SK-N-SH (cell line): ENCODE measurements around the gene TFR2. TPM values are rescaled to one million over a fixed set of nuclear protein-coding genes. Genes with fewer than 3 reads are reported as not detected.

Source experiments
- CTCF ChIA-PET: fragments of 300-600, 350-600 bp; formaldehyde crosslinking; extraction: SDS; loops from one replicate; lab custom pipeline; 2021; lab: Yijun Ruan, JAX
- POLR2A ChIA-PET: fragments of 350-600 bp; sonication (Branson Sonifier 250); formaldehyde crosslinking; extraction: SDS; loops from one replicate; lab custom pipeline; 2020; ENCODE audit warnings: antibody characterized with exemption, inconsistent platforms; lab: Yijun Ruan, JAX
- DNase-seq: peaks from one replicate; pipeline ENCODE4 v3.0.0; 2012
- H2AFZ ChIP-seq: fragments of 200-600 bp; sonication (generic); 2 replicates; pipeline ENCODE4 v1.8.1; 2016; ENCODE audit warnings: antibody characterized with exemption, mild to moderate bottlenecking, low read depth
- H3F3A ChIP-seq: fragments of 200-600 bp; sonication (generic); replicated peaks from 2 replicates; pipeline ENCODE3; 2016; ENCODE audit warnings: antibody characterized with exemption, mild to moderate bottlenecking; ENCODE audit not compliant: insufficient read depth
- H3K27ac ChIP-seq, 2 experiments: fragments of 200-500 bp in 1 of 2; fragments of 200-600 bp in 1 of 2; sonication (Bioruptor generic) in 1 of 2; sonication (generic), shearing (Covaris generic) in 1 of 2; 2 replicates each; pipeline versions ENCODE4 v1.5.1 to v1.6.1; 2014 to 2016; ENCODE audit warnings: low read depth in 2 of 2, inconsistent platforms in 1 of 2, low read length in 1 of 2, mild to moderate bottlenecking in 1 of 2, mixed read lengths in 1 of 2
- H3K27me3 ChIP-seq: fragments of 200-600 bp; sonication (generic), shearing (Covaris generic); 2 replicates; pipeline ENCODE4 v1.6.1; 2016; ENCODE audit warnings: mixed run types; ENCODE audit not compliant: insufficient read depth
- H3K36me3 ChIP-seq, 2 experiments: fragments of 200-500 bp in 1 of 2; fragments of 200-600 bp in 1 of 2; sonication (Bioruptor generic) in 1 of 2; sonication (generic) in 1 of 2; replicated peaks in 1 of 2; 2 replicates each; pipeline versions ENCODE3 to v1.5.1; 2014 to 2016; ENCODE audit warnings: low read length in 1 of 2, mild to moderate bottlenecking in 1 of 2; ENCODE audit not compliant: insufficient read depth in 2 of 2, control insufficient read depth in 1 of 2
- H3K4me1 ChIP-seq, 2 experiments: fragments of 200-500 bp in 1 of 2; fragments of 200-600 bp in 1 of 2; sonication (Bioruptor generic) in 1 of 2; sonication (generic), shearing (Covaris generic) in 1 of 2; 2 replicates each; pipeline versions ENCODE4 v1.5.1 to v1.6.1; 2014 to 2016; ENCODE audit warnings: low read depth in 1 of 2, low read length in 1 of 2, mixed run types in 1 of 2; ENCODE audit not compliant: insufficient read depth in 2 of 2, control insufficient read depth in 1 of 2
- H3K4me2 ChIP-seq: fragments of 200-600 bp; sonication (generic), shearing (Covaris generic); 2 replicates; pipeline ENCODE4 v1.6.1; 2017; ENCODE audit warnings: mixed run types
- H3K4me3 ChIP-seq, 2 experiments: fragments of 200-500 bp in 1 of 2; fragments of 200-600 bp in 1 of 2; sonication (Bioruptor generic) in 1 of 2; sonication (generic), shearing (Covaris generic) in 1 of 2; 2 replicates each; pipeline versions ENCODE4 v1.5.1 to v1.8.1; 2014 to 2016; ENCODE audit warnings: low read depth in 2 of 2, inconsistent platforms in 1 of 2, low read length in 1 of 2, mild to moderate bottlenecking in 1 of 2, mixed read lengths in 1 of 2, moderate library complexity in 1 of 2
- H3K79me2 ChIP-seq: fragments of 200-600 bp; sonication (generic); 2 replicates; pipeline ENCODE4 v1.8.1; 2017; ENCODE audit warnings: mild to moderate bottlenecking; ENCODE audit not compliant: insufficient read depth
- H3K9ac ChIP-seq: fragments of 200-600 bp; sonication (generic); 2 replicates; pipeline ENCODE4 v1.6.1; 2017; ENCODE audit warnings: mixed run types
- H3K9me2 ChIP-seq: fragments of 200-600 bp; sonication (generic); 2 replicates; pipeline ENCODE4 v1.6.1; 2017; ENCODE audit warnings: mixed run types
- H3K9me3 ChIP-seq: fragments of 200-600 bp; sonication (generic); 2 replicates; pipeline ENCODE4 v1.6.1; 2017; ENCODE audit warnings: mixed run types, mild to moderate bottlenecking, moderate library complexity
- H4K20me1 ChIP-seq: fragments of 200-600 bp; sonication (generic); 2 replicates; pipeline ENCODE4 v1.6.1; 2017; ENCODE audit warnings: mild to moderate bottlenecking, mixed run types; ENCODE audit not compliant: insufficient read depth
- CHD2 ChIP-seq: fragments of 150-350 bp; IDR thresholded peaks from 2 replicates; pipeline ENCODE4 v1.6.1; 2018; ENCODE audit warnings: low read length; ENCODE audit not compliant: partially characterized antibody
- ELF1 ChIP-seq: IDR thresholded peaks from 2 replicates; pipeline ENCODE4 v1.4.0; 2012
- EP300 ChIP-seq, 2 experiments: IDR thresholded peaks; 2 replicates each; pipeline versions ENCODE4 v1.4.0 to v1.6.1; 2012; ENCODE audit warnings: borderline replicate concordance in 1 of 2, low read depth in 1 of 2, low read length in 1 of 2
- FOXJ3 ChIP-seq: sonication (generic); formaldehyde crosslinking; IDR thresholded peaks from 2 replicates; pipeline ENCODE4 v1.5.1; 2020; ENCODE audit warnings: mild to moderate bottlenecking, missing genetic modification reagents
- GABPA ChIP-seq: IDR thresholded peaks from 2 replicates; pipeline ENCODE4 v1.4.0; 2012; ENCODE audit warnings: low read depth, mild to moderate bottlenecking
- GATA2 ChIP-seq: sonication (generic); formaldehyde crosslinking; IDR thresholded peaks from 2 replicates; pipeline ENCODE4 v1.5.0; 2020; ENCODE audit warnings: mild to moderate bottlenecking, missing genetic modification reagents
- IRF3 ChIP-seq: fragments of 150-350 bp; IDR thresholded peaks from 2 replicates; pipeline ENCODE4 v1.6.1; 2016; ENCODE audit warnings: mild to moderate bottlenecking, low read depth, low read length
- MXI1 ChIP-seq: IDR thresholded peaks from 2 replicates; pipeline ENCODE4 v1.6.1; 2012; ENCODE audit warnings: mild to moderate bottlenecking, low read depth, low read length, improper control_type of control experiment
- NFIC ChIP-seq: IDR thresholded peaks from 2 replicates; pipeline ENCODE4 v1.4.0; 2012; ENCODE audit warnings: borderline replicate concordance
- NRF1 ChIP-seq: IDR thresholded peaks from 2 replicates; pipeline ENCODE4 v1.6.1; 2012; ENCODE audit warnings: low read depth, mild to moderate bottlenecking, low read length
- RCOR1 ChIP-seq: fragments of 150-350 bp; IDR thresholded peaks from 2 replicates; pipeline ENCODE4 v1.6.1; 2017; ENCODE audit warnings: antibody characterized with exemption, low read length
- RFX5 ChIP-seq: IDR thresholded peaks from 2 replicates; pipeline ENCODE4 v1.6.1; 2012; ENCODE audit warnings: mild to moderate bottlenecking, improper control_type of control experiment, low read length
- RXRA ChIP-seq: IDR thresholded peaks from 2 replicates; pipeline ENCODE4 v1.4.0; 2012; ENCODE audit warnings: low read depth, mild to moderate bottlenecking, borderline replicate concordance
- SMC3 ChIP-seq: IDR thresholded peaks from 2 replicates; pipeline ENCODE4 v1.6.1; 2012; ENCODE audit warnings: low read depth, low read length, improper control_type of control experiment
- TAF1 ChIP-seq: IDR thresholded peaks from 2 replicates; pipeline ENCODE4 v1.6.1; 2012; ENCODE audit warnings: low read depth, mild to moderate bottlenecking, low read length, moderate library complexity, borderline replicate concordance
- TCF12 ChIP-seq: IDR thresholded peaks from 2 replicates; pipeline ENCODE4 v1.4.0; 2012
- TEAD4 ChIP-seq: IDR thresholded peaks from 2 replicates; pipeline ENCODE4 v1.4.0; 2012; ENCODE audit warnings: mild to moderate bottlenecking, borderline replicate concordance; ENCODE audit not compliant: insufficient read depth
- USF2 ChIP-seq: fragments of 150-350 bp; IDR thresholded peaks from 2 replicates; pipeline ENCODE4 v1.6.1; 2017; ENCODE audit warnings: antibody characterized with exemption, low read length, low read depth, borderline replicate concordance
- YY1 ChIP-seq: IDR thresholded peaks from 2 replicates; pipeline ENCODE4 v1.4.0; 2012; ENCODE audit warnings: low read depth, mild to moderate bottlenecking
- WGBS: methylation state at CpG from one replicate; pipeline ENCODE4 v1.1.6; 2017; ENCODE audit warnings: low lambda C conversion rate; 5-methylcytosine and 5-hydroxymethylcytosine counted together
- polyA plus RNA-seq, 3 experiments: library from polyadenylated mRNA; depleted of rRNA; stranded (reverse); fragments of >200 nt; gene quantifications; 2 replicates each; pipeline ENCODE4 v1.2.3, GENCODE V29; 2012

The TFR2 gene
- polyA plus RNA-seq (2012; rRNA removed) = 0.30 and 0.32 TPM in 2 replicates
- polyA plus RNA-seq (2012; cell fraction: cytosol; rRNA removed) = 0.13 and 0.33 TPM in 2 replicates
- polyA plus RNA-seq (2012; cell fraction: nucleus; rRNA removed) = 1.5 TPM in 2 replicates

- H3K4me2 ChIP-seq = no peak within 1 kb of the TSS
- POLR2A ChIA-PET = interaction anchor here (1.5 kb wide), 1 partner anchor 31 kb away, joined by 4 read pairs; the partner anchor contains the start of gene GNB2
- peak; percentile 82 for DNase-seq
- CTCF ChIA-PET = interaction anchor here (1.2 to 12.8 kb wide), 3 partner anchors 7 to 81 kb away, joined by 4 to 109 read pairs (median 11); partner anchors contain the start of gene ACTL6B
- H3K4me3 ChIP-seq = no peak within 1 kb of the TSS
- no peaks in the 10 kb centered on the region for H3K9me3 ChIP-seq
- H3F3A ChIP-seq = no peaks in the 10 kb centered on the region
- H3K27me3 ChIP-seq = peaks cover 6% of the 10 kb centered on the region; the same call in 1 of the 2 replicates
- WGBS = 54% methylated on average over 10 of the region's 10 CpGs
- H3K4me1 ChIP-seq = peaks cover 0 to 9% of the 10 kb centered on the region in 2 experiments; a peak in 1 of 4 replicates
- H3K27ac ChIP-seq = no peak within 1 kb of the TSS
- H4K20me1 ChIP-seq = no peaks in the 10 kb centered on the region
- no peak within 1 kb of the TSS for H3K9ac ChIP-seq
- no peaks in the 10 kb centered on the region for H3K9me2 ChIP-seq
- H3K79me2 ChIP-seq = no peaks in the 10 kb centered on the region
- no peak within 1 kb of the TSS for H2AFZ ChIP-seq
- TF ChIP-seq GATA2 (CRISPR knock-in tag) (0 out of 2 replicates have a peak, but pooled peaks have one; percentile 19), RCOR1 (no peak)
- no peaks in the 10 kb centered on the region for H3K36me3 ChIP-seq
Measured at GRCh38 chr7:100641463-100641859, at the start of gene TFR2. TFR2 (minus strand) TSS chr7:100641552; CDS start chr7:100641509, 43 bp downstream.

GRCh38 chr7:100689230-100690135, 48.1 kb upstream of the TFR2 start:
- no peak for TF ChIP-seq YY1
- no peak for TF ChIP-seq IRF3
- TF ChIP-seq FOXJ3 (CRISPR knock-in tag) = no peak
- TF ChIP-seq MXI1 = no peak
- no peak for TF ChIP-seq NFIC
- no peak for TF ChIP-seq GABPA
- TF ChIP-seq SMC3 = no peak
- TF ChIP-seq CHD2 = no peak
- TF ChIP-seq TEAD4 = no peak
- no peak for TF ChIP-seq RXRA
- TF ChIP-seq NRF1 = no peak
- TF ChIP-seq RFX5 = no peak
- TF ChIP-seq TAF1 = no peak
- no peak for TF ChIP-seq USF2
- TF ChIP-seq TCF12 = no peak
- no peak for TF ChIP-seq ELF1
- TF ChIP-seq EP300 (IDR thresholded peaks at IDR 0.05; ENCODE audit: borderline replicate concordance in 1 of 2, low read depth in 1 of 2, low read length in 1 of 2) = no peak
- H3K4me3 ChIP-seq = no peak overlapping the region
- H3K4me1 ChIP-seq = peaks cover 18 to 23% of the 10 kb centered on the region in 2 experiments
- peaks cover 11% of the 10 kb centered on the region for H3F3A ChIP-seq
- peaks cover 55% of the 10 kb centered on the region for H3K79me2 ChIP-seq
- no peak for DNase-seq
- H3K9ac ChIP-seq = no peak overlapping the region
- no peak overlapping the region for H3K4me2 ChIP-seq
- H2AFZ ChIP-seq = no peak overlapping the region
- H3K9me3 ChIP-seq = no peaks in the 10 kb centered on the region
- H4K20me1 ChIP-seq = peaks cover 52% of the 10 kb centered on the region
- no peaks in the 10 kb centered on the region for H3K27me3 ChIP-seq
- 95% methylated on average over 17 of the region's 18 CpGs for WGBS
- H3K36me3 ChIP-seq = peaks cover 9 to 50% of the 10 kb centered on the region in 2 experiments
- CTCF ChIA-PET = interaction anchor here (0.7 to 11.0 kb wide), 18 partner anchors 10 to 224 kb away, joined by 3 to 227 read pairs (median 14); partner anchors contain the start of genes ACTL6B, MOSPD3, POP7 and SLC12A9
- no peaks in the 10 kb centered on the region for H3K9me2 ChIP-seq
- no peak overlapping the region; a peak in 1 of 4 replicates for H3K27ac ChIP-seq
- POLR2A ChIA-PET = interaction anchor here (0.6 to 1.9 kb wide), 4 partner anchors 11 to 202 kb away, joined by 3 to 6 read pairs (median 4); partner anchors contain the start of gene POP7
